BE2C (cell line): ENCODE results near the gene TPST2.

Experiments
- DNase-seq: peaks from one replicate; pipeline ENCODE4 v3.0.0-alpha.2; 2020
- H3K27me3 ChIP-seq: fragments of 250-450 bp; sonication (Bioruptor Pico); 2 replicates; pipeline ENCODE4 v1.5.1; 2020; ENCODE audit warnings: mild to moderate bottlenecking
- H3K36me3 ChIP-seq: fragments of 250-450 bp; sonication (Bioruptor Pico); 2 replicates; pipeline ENCODE4 v1.5.1; 2020; ENCODE audit warnings: mild to moderate bottlenecking
- H3K4me1 ChIP-seq: fragments of 250-450 bp; sonication (Bioruptor Pico); 2 replicates; pipeline ENCODE4 v1.5.1; 2020
- H3K4me3 ChIP-seq: 2 replicates; pipeline ENCODE4 v1.5.1; 2011; ENCODE audit warnings: low read depth, low read length
- H3K9me3 ChIP-seq: fragments of 250-450 bp; sonication (Bioruptor Pico); 2 replicates; pipeline ENCODE4 v1.5.1; 2020
- TF ChIP-seq, protein P1 (sequence below): IDR thresholded peaks from 2 replicates; pipeline ENCODE4 v1.5.1; 2012; ENCODE audit warnings: mild to moderate bottlenecking, low read depth, low read length

Gene TPST2

GRCh38 chr22:26508148-26508547 lies 81.8 kb downstream of the TPST2 start:
- H3K4me1 ChIP-seq = peaks cover 1% of the 10 kb centered on the region; the same call in 1 of the 2 replicates

GRCh38 chr22:26503758-26504157 lies 86.2 kb downstream of the TPST2 start:
- no peaks in the 10 kb centered on the region for H3K4me1 ChIP-seq
- DNase-seq = no peak
- H3K36me3 ChIP-seq = peaks cover 85% of the 10 kb centered on the region
- H3K9me3 ChIP-seq = no peaks in the 10 kb centered on the region
- no peak overlapping the region for H3K4me3 ChIP-seq
- TF ChIP-seq, protein P1, sequence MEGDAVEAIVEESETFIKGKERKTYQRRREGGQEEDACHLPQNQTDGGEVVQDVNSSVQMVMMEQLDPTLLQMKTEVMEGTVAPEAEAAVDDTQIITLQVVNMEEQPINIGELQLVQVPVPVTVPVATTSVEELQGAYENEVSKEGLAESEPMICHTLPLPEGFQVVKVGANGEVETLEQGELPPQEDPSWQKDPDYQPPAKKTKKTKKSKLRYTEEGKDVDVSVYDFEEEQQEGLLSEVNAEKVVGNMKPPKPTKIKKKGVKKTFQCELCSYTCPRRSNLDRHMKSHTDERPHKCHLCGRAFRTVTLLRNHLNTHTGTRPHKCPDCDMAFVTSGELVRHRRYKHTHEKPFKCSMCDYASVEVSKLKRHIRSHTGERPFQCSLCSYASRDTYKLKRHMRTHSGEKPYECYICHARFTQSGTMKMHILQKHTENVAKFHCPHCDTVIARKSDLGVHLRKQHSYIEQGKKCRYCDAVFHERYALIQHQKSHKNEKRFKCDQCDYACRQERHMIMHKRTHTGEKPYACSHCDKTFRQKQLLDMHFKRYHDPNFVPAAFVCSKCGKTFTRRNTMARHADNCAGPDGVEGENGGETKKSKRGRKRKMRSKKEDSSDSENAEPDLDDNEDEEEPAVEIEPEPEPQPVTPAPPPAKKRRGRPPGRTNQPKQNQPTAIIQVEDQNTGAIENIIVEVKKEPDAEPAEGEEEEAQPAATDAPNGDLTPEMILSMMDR = no peak
- H3K27me3 ChIP-seq = no peaks in the 10 kb centered on the region

More at GRCh38 chr22:26508148-26508547, 81.8 kb downstream of the TPST2 start:
- no peak overlapping the region for H3K4me3 ChIP-seq
- H3K9me3 ChIP-seq = no peaks in the 10 kb centered on the region
- TF ChIP-seq, protein P1 = no peak
- H3K27me3 ChIP-seq = no peaks in the 10 kb centered on the region
- DNase-seq = no peak
- peaks cover 58% of the 10 kb centered on the region for H3K36me3 ChIP-seq

GRCh38 chr22:26502688-26503561 lies 87.0 kb downstream of the TPST2 start:
- TF ChIP-seq, protein P1 = peak; percentile 78
- H3K4me1 ChIP-seq = no peaks in the 10 kb centered on the region
- H3K9me3 ChIP-seq = no peaks in the 10 kb centered on the region
- no peaks in the 10 kb centered on the region for H3K27me3 ChIP-seq
- peak; percentile 54 for DNase-seq
- H3K36me3 ChIP-seq = peaks cover 83% of the 10 kb centered on the region
- no peak overlapping the region for H3K4me3 ChIP-seq

DNA sequence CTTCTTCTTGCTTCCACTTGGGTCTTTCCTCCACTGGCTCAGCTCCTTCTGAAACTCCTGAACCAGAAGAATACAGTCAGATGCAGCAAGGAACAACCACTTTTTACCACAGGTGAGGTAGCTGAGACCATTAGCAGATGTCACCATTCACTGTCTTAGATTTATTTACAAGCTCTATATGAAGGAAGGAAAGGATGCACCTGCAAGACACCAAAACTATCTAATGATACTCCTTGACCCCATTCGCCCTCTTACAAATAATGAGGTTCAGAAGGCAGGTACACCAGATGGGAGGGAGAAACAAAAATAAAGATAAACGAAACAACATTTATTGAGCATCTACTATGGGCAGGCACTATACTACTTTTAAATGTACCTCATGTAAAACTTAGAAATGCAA lies 87.9 kb downstream of the TPST2 start:
- no peaks in the 10 kb centered on the region for H3K9me3 ChIP-seq
- TF ChIP-seq, protein P1 = no peak
- H3K4me3 ChIP-seq = no peak overlapping the region
- no peaks in the 10 kb centered on the region for H3K4me1 ChIP-seq
- no peaks in the 10 kb centered on the region for H3K27me3 ChIP-seq
- no peak for DNase-seq
- peaks cover 86% of the 10 kb centered on the region for H3K36me3 ChIP-seq

DNA sequence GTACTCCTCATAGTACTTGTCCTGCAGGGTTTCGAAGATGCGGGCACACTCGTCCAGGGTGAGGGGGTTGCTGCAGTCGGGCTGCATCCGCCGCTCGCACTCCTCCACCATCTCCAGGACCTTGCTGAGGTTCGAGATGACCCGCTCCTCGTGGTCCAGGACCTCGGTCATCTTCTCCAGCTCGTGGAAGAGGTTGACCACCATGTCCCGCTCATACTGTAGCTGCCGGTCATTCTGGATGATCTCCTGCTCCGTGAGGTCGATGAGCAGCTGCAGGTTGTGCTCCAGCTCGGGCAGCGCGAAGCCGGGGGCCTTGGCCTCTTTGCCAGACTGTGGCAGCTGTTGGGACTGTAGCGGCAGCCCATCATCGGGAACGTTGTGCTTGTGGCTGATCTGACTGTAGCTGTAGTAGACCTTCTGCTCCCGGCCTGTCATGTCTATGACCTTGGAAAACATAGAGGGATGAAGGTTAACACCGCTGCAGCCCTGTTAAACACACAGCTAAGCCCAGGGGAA lies 90.7 kb downstream of the TPST2 start:
- no peaks in the 10 kb centered on the region for H3K27me3 ChIP-seq
- peaks cover 84% of the 10 kb centered on the region for H3K36me3 ChIP-seq
- no peaks in the 10 kb centered on the region for H3K9me3 ChIP-seq
- no peak overlapping the region for H3K4me3 ChIP-seq
- DNase-seq = no peak
- TF ChIP-seq, protein P1 = no peak
- H3K4me1 ChIP-seq = no peaks in the 10 kb centered on the region

DNA sequence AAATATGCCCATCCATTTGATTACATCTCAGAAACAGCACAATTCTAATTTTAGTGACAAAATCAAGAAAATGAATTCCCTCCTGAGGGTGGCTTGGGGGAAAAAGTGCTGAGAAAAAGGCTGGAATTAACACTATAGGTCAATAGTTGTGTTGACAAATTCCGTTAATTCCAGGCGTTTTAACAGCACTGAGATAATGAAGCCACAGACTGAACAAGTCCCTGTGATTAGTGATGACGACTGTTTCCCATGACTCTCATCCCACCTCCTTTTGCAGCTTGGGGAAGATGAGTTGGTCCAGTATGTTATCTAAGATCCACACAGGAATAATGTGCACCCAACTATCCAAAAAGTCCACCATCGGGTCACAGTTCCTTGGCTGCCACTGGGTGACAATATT lies 93.5 kb downstream of the TPST2 start:
- TF ChIP-seq, protein P1 = no peak
- no peak for DNase-seq
- no peaks in the 10 kb centered on the region for H3K9me3 ChIP-seq
- H3K4me1 ChIP-seq = no peaks in the 10 kb centered on the region
- H3K4me3 ChIP-seq = no peak overlapping the region
- H3K27me3 ChIP-seq = no peaks in the 10 kb centered on the region
- H3K36me3 ChIP-seq = peaks cover 86% of the 10 kb centered on the region
